ENCODE results near the gene STK39. TPM values are rescaled to one million over a fixed set of nuclear protein-coding genes. Genes with fewer than 3 reads are reported as not detected.

The STK39 gene
- total and polyA plus RNA-seq, 9 of the 15 experiments (the other 6 are each of a cell fraction or from before 2014, with no cell fraction given) = 0.19 to 0.76 (median 0.51) TPM

- ATAC-seq (no peak), DNase-seq (ENCODE audit: extremely low read depth in 1 of 4, low spot score in 3 of 4) (no peak), FAIRE-seq (no peak)
- no peaks in the 10 kb centered on the region for H3K4me1 ChIP-seq (replicated peaks in 1 of 2; ENCODE audit: control insufficient read depth in 2 of 2, insufficient read depth in 2 of 2, low read length in 2 of 2)
- in situ Hi-C loops (cut with MboI) = no loop called here
- CTCF ChIA-PET (ENCODE audit: low intra/inter-chr PET ratio) = no interaction called here
- H3K27me3 ChIP-seq (ENCODE audit: control insufficient read depth in 2 of 2, insufficient read depth in 2 of 2, low read length in 2 of 2) = no peaks in the 10 kb centered on the region
- H3K4me2 ChIP-seq (ENCODE audit: insufficient read depth, low read length) = no peak overlapping the region
- intact Hi-C loops (cut with micrococcal nuclease) = loop anchor here (10.0 kb wide), 1 partner anchor 775 kb away; no protein-coding TSS in a partner anchor
- no peak overlapping the region for H3K9ac ChIP-seq (ENCODE audit: insufficient read depth in 1 of 2, low read depth in 2 of 2, low read length in 2 of 2)
- H3K79me2 ChIP-seq (ENCODE audit: control insufficient read depth, insufficient read depth, low read length) = no peaks in the 10 kb centered on the region
- H4K20me1 ChIP-seq (replicated peaks; ENCODE audit: control insufficient read depth, insufficient read depth, low read length) = no peaks in the 10 kb centered on the region
- no peak overlapping the region for H2AFZ ChIP-seq (ENCODE audit: low read depth, low read length)
- no peaks in the 10 kb centered on the region for H3K9me3 ChIP-seq (replicated peaks; ENCODE audit: control insufficient read depth, insufficient read depth, low read depth, low read length)
- 0% methylated on average over 5 of the region's 5 CpGs for WGBS (ENCODE audit: insufficient coverage, low coverage, missing lambda C conversion rate)
- POLR2A ChIA-PET = no interaction called here
- BruUV-seq (replicated peaks) = no TSS peak
- H3K27ac ChIP-seq (ENCODE audit: extremely low read depth, low read depth, low read length) = no peak overlapping the region
- H3K36me3 ChIP-seq (ENCODE audit: control insufficient read depth, insufficient read depth, low read length) = no peaks in the 10 kb centered on the region
- no peak overlapping the region for H3K4me3 ChIP-seq
- H3K9me1 ChIP-seq (ENCODE audit: control insufficient read depth, insufficient read depth, low read length) = no peaks in the 10 kb centered on the region
- no peak for TF ChIP-seq ZFX (CRISPR knock-in tag; IDR thresholded peaks at IDR 0.05)
- no peak for TF ChIP-seq SMARCE1 (IDR thresholded peaks at IDR 0.05)
- TF ChIP-seq TEAD1 (CRISPR knock-in tag; IDR thresholded peaks at IDR 0.05) = no peak
- TF ChIP-seq CHD7 (IDR thresholded peaks at IDR 0.05; ENCODE audit: low read depth, low read length) = no peak
- TF ChIP-seq EWSR1 (IDR thresholded peaks at IDR 0.05; ENCODE audit: borderline replicate concordance, low read depth, partially characterized antibody) = no peak
- no peak for TF ChIP-seq ZNF586 (CRISPR knock-in tag; conservative IDR thresholded peaks at IDR 0.05)
- no peak for TF ChIP-seq RB1 (IDR thresholded peaks at IDR 0.05; ENCODE audit: low read depth)
- TF ChIP-seq ZNF830 (CRISPR knock-in tag; IDR thresholded peaks at IDR 0.05) = no peak
- TF ChIP-seq, protein P1, sequence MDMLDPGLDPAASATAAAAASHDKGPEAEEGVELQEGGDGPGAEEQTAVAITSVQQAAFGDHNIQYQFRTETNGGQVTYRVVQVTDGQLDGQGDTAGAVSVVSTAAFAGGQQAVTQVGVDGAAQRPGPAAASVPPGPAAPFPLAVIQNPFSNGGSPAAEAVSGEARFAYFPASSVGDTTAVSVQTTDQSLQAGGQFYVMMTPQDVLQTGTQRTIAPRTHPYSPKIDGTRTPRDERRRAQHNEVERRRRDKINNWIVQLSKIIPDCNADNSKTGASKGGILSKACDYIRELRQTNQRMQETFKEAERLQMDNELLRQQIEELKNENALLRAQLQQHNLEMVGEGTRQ (CRISPR knock-in tag; IDR thresholded peaks at IDR 0.05) = no peak
- TF ChIP-seq EGR1 (conservative IDR thresholded peaks at IDR 0.05) = no peak
These were observed 98.0 kb downstream of the STK39 start for GRCh38 chr2:168149150-168149974.

Measured in K562 (cell line).